HG03520 (cell line): Measurements from ENCODE around the gene ITPK1.

ENCODE experiments used
- ATAC-seq: cut with Tn5 transposase; IDR thresholded peaks from one replicate; pipeline ENCODE4 v1.9.1; 2021; ENCODE audit warnings: mild to moderate bottlenecking, moderate library complexity; ENCODE audit not compliant: unreplicated experiment

ITPK1 gene

GRCh38 chr14:92943855-92944570 lies 171.7 kb downstream of the ITPK1 start:
- ATAC-seq: no peak

- no peak for ATAC-seq
These were observed 172.6 kb downstream of the ITPK1 start for GRCh38 chr14:92942976-92943710.

- ATAC-seq: no peak
These were observed 173.1 kb downstream of the ITPK1 start for GRCh38 chr14:92942576-92942975.

GRCh38 chr14:92942136-92942535 lies 173.6 kb downstream of the ITPK1 start:
- no peak for ATAC-seq

- ATAC-seq: no peak
These were observed 174.2 kb downstream of the ITPK1 start for GRCh38 chr14:92941531-92941930.

GRCh38 chr14:92940543-92940942 lies 175.2 kb downstream of the ITPK1 start:
- no peak for ATAC-seq

- no peak for ATAC-seq
These were observed 176.0 kb downstream of the ITPK1 start for GRCh38 chr14:92939699-92940098.

- no peak for ATAC-seq
These were observed 176.6 kb downstream of the ITPK1 start for GRCh38 chr14:92938890-92939671.

- ATAC-seq: no peak
These were observed 177.4 kb downstream of the ITPK1 start for GRCh38 chr14:92938235-92938875.

GRCh38 chr14:92937051-92937937 lies 178.4 kb downstream of the ITPK1 start:
- no peak for ATAC-seq

GRCh38 chr14:92936085-92936484 lies 179.6 kb downstream of the ITPK1 start:
- ATAC-seq: no peak

- ATAC-seq: no peak
These were observed 180.3 kb downstream of the ITPK1 start for GRCh38 chr14:92935446-92935845.

- no peak for ATAC-seq
These were observed 181.3 kb downstream of the ITPK1 start for GRCh38 chr14:92934196-92935085.

- no peak for ATAC-seq
These were observed 182.2 kb downstream of the ITPK1 start for GRCh38 chr14:92933481-92933880.

GRCh38 chr14:92932448-92933395 lies 183.0 kb downstream of the ITPK1 start:
- no peak for ATAC-seq

GRCh38 chr14:92931681-92932447 lies 183.9 kb downstream of the ITPK1 start:
- ATAC-seq: no peak
